ENCODE measurements around the gene ATG10.
"Not testable (repeated sequence)": the region's sequence is repeated elsewhere in the genome, so short reads cannot be mapped to it uniquely, and the experiment has no call there.

The ATG10 gene

DNA sequence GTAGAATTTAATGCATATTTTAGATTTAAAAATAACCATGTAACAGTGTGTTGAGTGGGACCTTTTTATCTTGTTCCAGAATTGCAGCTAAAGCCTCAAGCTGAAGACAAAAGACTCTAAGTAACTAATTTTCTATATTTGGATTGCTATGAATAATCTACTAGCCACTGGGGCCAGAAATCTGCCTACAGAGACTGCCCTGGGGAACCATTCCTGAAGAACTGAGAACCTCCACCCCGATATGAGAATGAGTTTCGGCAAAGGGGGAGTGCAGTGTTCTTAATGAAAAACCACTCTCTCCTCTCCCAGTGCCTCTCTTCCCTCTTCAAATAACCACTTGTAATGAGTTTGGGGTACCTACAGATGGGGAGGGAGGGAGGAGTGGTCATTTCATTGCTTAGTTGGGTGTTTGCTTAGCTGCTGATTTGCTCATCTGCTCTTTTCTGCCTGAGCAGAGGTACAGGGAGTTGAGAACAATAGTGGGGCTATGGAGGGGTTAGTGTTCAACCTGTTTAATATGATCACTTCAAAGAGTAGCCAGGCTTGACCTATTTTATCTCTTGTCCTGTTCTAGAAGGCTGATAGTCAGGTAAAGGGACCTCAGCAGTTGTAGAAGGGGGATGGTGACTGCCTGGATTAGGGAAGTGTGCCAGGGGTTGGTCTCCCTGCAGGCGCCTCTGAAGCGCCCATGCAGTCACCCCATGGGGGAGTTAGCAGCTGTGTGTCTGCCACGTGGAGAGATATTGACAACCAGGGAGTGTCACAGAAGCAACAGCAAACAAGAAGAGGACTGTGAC is 47.7 kb downstream of the ATG10 start:
- no peak overlapping the region for H3K4me3 ChIP-seq (ENCODE audit: low read depth, low read length)
- TF ChIP-seq, protein P1, sequence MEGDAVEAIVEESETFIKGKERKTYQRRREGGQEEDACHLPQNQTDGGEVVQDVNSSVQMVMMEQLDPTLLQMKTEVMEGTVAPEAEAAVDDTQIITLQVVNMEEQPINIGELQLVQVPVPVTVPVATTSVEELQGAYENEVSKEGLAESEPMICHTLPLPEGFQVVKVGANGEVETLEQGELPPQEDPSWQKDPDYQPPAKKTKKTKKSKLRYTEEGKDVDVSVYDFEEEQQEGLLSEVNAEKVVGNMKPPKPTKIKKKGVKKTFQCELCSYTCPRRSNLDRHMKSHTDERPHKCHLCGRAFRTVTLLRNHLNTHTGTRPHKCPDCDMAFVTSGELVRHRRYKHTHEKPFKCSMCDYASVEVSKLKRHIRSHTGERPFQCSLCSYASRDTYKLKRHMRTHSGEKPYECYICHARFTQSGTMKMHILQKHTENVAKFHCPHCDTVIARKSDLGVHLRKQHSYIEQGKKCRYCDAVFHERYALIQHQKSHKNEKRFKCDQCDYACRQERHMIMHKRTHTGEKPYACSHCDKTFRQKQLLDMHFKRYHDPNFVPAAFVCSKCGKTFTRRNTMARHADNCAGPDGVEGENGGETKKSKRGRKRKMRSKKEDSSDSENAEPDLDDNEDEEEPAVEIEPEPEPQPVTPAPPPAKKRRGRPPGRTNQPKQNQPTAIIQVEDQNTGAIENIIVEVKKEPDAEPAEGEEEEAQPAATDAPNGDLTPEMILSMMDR (IDR thresholded peaks at IDR 0.05; ENCODE audit: low read depth, low read length) = no peak
- in situ Hi-C loops (cut with HindIII; ENCODE audit: low sequenced_read_pairs) = no loop called here
- no peak for DNase-seq (ENCODE audit: low read depth, low spot score)

DNA sequence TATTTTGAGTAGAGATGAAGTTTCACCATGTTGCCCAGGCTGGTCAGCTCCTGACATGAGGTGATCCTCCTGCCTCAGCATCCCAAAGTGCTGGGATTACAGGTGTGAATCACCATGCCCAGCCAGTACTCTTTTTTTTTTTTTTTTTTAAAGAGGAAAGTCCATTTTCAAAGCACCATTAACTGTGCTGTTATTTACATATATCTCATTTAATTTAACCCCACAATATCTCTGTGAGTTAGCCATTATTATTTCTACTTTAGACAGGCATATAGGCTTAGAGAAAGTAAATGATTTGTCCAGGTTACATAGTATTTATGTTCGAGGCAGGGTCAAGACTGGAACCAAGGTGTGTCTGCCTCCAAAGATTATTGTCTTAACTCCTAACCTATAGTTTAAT is 50.7 kb downstream of the ATG10 start:
- in situ Hi-C loops (cut with HindIII; ENCODE audit: low sequenced_read_pairs) = no loop called here
- TF ChIP-seq, protein P1 (IDR thresholded peaks at IDR 0.05; ENCODE audit: low read depth, low read length) = no peak
- DNase-seq (ENCODE audit: low read depth, low spot score) = no peak
- no peak overlapping the region for H3K4me3 ChIP-seq (ENCODE audit: low read depth, low read length)

DNA sequence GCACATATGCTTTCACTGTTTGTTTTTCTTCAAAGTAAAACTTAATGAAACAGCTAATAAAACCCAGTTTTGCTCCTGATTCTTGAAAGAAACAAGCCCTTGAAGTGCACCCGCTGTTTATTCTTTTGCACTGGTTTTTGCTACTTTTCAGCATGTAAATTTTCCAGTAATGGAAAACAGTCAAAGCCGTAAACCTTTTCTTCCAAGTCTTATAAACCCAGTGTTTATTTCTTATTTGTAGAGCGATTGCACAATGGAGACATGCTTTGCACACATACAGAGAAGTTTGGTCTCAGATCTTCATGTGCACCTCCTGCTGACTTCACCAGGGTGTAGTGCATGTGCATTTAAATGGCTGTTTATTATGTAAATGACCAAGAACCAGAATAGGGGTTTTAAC is 51.8 kb downstream of the ATG10 start:
- TF ChIP-seq, protein P1 (IDR thresholded peaks at IDR 0.05; ENCODE audit: low read depth, low read length) = no peak
- no peak for DNase-seq (ENCODE audit: low read depth, low spot score)
- in situ Hi-C loops (cut with HindIII; ENCODE audit: low sequenced_read_pairs) = no loop called here
- H3K4me3 ChIP-seq (ENCODE audit: low read depth, low read length) = no peak overlapping the region

DNA sequence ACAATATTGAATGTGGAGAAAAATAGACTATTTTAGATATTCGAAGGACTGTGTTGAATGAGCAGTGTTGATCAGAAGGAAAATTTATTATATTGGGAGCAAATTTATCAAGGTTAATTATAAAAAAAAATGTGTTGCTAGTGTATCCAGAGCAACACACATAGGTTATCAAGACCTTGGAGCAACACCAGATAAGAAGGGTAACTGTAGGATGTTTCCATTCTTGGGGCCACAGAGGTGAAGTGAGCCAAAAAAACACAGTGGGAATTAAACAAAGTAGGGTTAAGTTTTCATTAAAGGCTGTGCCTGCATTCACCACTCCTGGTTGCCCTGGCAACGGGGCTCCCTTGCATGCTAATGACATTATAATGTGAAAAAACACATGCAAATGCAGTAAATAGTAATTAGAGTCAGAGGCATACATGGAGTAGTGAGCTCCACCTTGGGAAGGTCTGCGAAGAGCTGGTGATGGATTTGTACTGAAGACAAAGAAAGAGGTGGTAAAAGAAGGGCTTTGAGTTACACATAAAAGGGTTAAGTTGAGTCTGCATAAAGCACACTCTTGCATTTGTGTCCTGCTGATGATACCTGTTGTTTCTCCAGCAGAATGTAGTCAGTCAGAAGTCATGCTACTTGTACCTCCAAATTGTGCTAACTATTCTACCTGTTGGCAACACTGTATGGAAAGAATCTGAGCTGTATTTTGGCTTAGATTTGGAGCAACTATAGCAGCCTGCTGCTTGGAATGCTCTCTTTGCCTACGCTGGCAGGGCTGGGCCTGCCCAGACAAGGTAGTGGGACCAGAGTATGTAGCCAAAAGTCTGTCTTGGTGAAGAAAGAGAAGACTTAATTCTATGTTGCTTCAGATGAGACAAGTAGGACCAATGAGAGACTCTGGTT is 59.6 kb downstream of the ATG10 start:
- no peak for DNase-seq (ENCODE audit: low read depth, low spot score)
- in situ Hi-C loops (cut with HindIII; ENCODE audit: low sequenced_read_pairs) = no loop called here
- no peak overlapping the region for H3K4me3 ChIP-seq (ENCODE audit: low read depth, low read length)
- TF ChIP-seq, protein P1 (IDR thresholded peaks at IDR 0.05; ENCODE audit: low read depth, low read length) = no peak

DNA sequence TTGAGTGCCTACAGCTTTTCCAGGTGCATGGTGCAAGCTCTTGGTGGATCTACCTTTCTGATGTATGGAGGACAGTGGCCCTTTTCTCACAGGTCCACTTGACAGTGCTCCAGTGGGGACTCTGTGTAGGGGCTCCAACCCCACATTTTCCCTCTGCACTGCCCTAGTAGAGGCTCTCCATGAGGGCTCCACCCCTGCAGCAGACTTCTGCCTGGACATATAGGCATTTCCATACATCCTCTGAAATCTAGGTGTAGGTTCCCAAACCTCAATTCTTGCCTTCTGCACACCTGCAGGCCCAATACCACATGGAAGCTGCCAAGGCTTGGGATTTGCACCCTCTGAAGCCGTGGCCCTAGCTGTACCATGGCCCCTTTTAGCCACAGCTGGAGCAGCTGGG is 71.1 kb downstream of the ATG10 start:
- in situ Hi-C loops (cut with HindIII; ENCODE audit: low sequenced_read_pairs); DNase-seq (ENCODE audit: low read depth, low spot score); H3K4me3 ChIP-seq (ENCODE audit: low read depth, low read length): not testable (repeated sequence)

DNA sequence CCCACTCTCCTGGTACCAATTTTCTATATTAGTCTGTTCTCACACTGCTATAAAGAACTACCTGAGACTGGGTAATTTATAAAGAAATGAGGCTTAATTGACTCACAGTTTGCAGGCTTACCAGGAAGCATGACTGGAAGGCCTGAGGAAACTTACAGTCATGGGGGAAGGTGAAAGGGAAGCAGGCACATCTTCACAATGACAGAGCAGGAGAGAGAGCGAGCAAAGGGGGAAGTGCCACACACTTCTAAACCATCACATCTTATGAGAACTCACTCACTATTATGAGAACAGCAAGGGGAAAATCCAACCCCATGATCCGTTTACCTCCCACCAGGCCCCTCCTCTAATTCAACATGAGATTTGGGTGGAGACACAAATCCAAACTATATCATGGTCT is 72.2 kb downstream of the ATG10 start:
- no peak for DNase-seq (ENCODE audit: low read depth, low spot score)
- H3K4me3 ChIP-seq (ENCODE audit: low read depth, low read length) = no peak overlapping the region
- in situ Hi-C loops (cut with HindIII; ENCODE audit: low sequenced_read_pairs) = no loop called here
- TF ChIP-seq, protein P1 (IDR thresholded peaks at IDR 0.05; ENCODE audit: low read depth, low read length) = no peak

Measured in astrocyte of the spinal cord (primary cell).